GM23338 (cell line): Measurements from ENCODE around the gene RAET1G. TPM values are rescaled to one million over a fixed set of nuclear protein-coding genes. Genes with fewer than 3 reads are reported as not detected.
"Not testable (repeated sequence)": the region's sequence is repeated elsewhere in the genome, so short reads cannot be mapped to it uniquely, and the experiment has no call there.

Experiments used
- ATAC-seq: fragments of 200-7000 bp; cut with Tn5 transposase; 3 replicates; pipeline ENCODE4 v1.9.1; 2020
- DNase-seq: peaks from one replicate; pipeline ENCODE4 v3.0.0-alpha.2; 2015; ENCODE audit warnings: low spot score
- H2AFZ ChIP-seq: fragments of 200-600 bp; sonication (generic); 2 replicates; pipeline ENCODE4 v1.8.0; 2016; ENCODE audit warnings: antibody characterized with exemption, mild to moderate bottlenecking, moderate library complexity
- H3F3A ChIP-seq: fragments of 200-600 bp; sonication (generic); replicated peaks from 2 replicates; pipeline ENCODE4 v1.8.0; 2017; ENCODE audit warnings: antibody characterized with exemption, mixed run types, low read depth
- H3K27ac ChIP-seq: fragments of 200-600 bp; sonication (generic); 2 replicates; pipeline ENCODE4 v1.6.1; 2016; ENCODE audit warnings: low read depth
- H3K27me3 ChIP-seq: fragments of 200-600 bp; sonication (generic); 2 replicates; pipeline ENCODE4 v1.8.0; 2016; ENCODE audit warnings: mild to moderate bottlenecking, mixed run types, moderate library complexity; ENCODE audit not compliant: insufficient read depth
- H3K36me3 ChIP-seq: fragments of 200-600 bp; sonication (generic); 2 replicates; pipeline ENCODE4 v1.8.0; 2016; ENCODE audit warnings: mild to moderate bottlenecking; ENCODE audit not compliant: insufficient read depth
- H3K4me1 ChIP-seq: fragments of 200-600 bp; sonication (generic); 2 replicates; pipeline ENCODE4 v1.8.0; 2016; ENCODE audit warnings: mild to moderate bottlenecking, moderate library complexity; ENCODE audit not compliant: insufficient read depth
- H3K4me2 ChIP-seq: fragments of 200-600 bp; sonication (generic); 2 replicates; pipeline ENCODE4 v1.7.1; 2017; ENCODE audit warnings: mixed run types
- H3K4me3 ChIP-seq: fragments of 200-600 bp; sonication (generic); 2 replicates; pipeline ENCODE4 v1.6.1; 2016; ENCODE audit warnings: mixed run types
- H3K79me2 ChIP-seq: fragments of 200-600 bp; sonication (generic); replicated peaks from 2 replicates; pipeline ENCODE4 v1.8.0; 2017; ENCODE audit warnings: mild to moderate bottlenecking; ENCODE audit not compliant: insufficient read depth
- H3K9me2 ChIP-seq: fragments of 200-600 bp; sonication (generic); 2 replicates; pipeline ENCODE4 v1.8.0; 2017; ENCODE audit not compliant: insufficient read depth
- H4K20me1 ChIP-seq: fragments of 200-600 bp; sonication (generic); replicated peaks from 2 replicates; pipeline ENCODE4 v1.8.0; 2017; ENCODE audit warnings: mild to moderate bottlenecking; ENCODE audit not compliant: insufficient read depth
- H3K27ac Mint-ChIP-seq: 2 replicates; pipeline ENCODE4 v1.8.0; 2020; ENCODE audit warnings: inconsistent platforms, mild to moderate bottlenecking, moderate library complexity, mixed read lengths
- H3K27me3 Mint-ChIP-seq: 3 replicates; pipeline ENCODE4 v1.8.0; 2022; ENCODE audit warnings: low read depth, mild to moderate bottlenecking, moderate library complexity, mixed read lengths, inconsistent platforms; ENCODE audit not compliant: insufficient read depth, poor library complexity
- H3K36me3 Mint-ChIP-seq: 3 replicates; pipeline ENCODE4 v1.8.0; 2021; ENCODE audit warnings: low read depth, mild to moderate bottlenecking, inconsistent platforms, moderate library complexity, mixed read lengths
- H3K4me1 Mint-ChIP-seq: 3 replicates; pipeline ENCODE4 v1.8.0; 2020; ENCODE audit warnings: mild to moderate bottlenecking, inconsistent platforms, mixed read lengths
- H3K4me3 Mint-ChIP-seq: 3 replicates; pipeline ENCODE4 v1.8.0; 2021; ENCODE audit warnings: moderate library complexity, mild to moderate bottlenecking, inconsistent platforms, mixed read lengths
- H3K9me3 Mint-ChIP-seq: 3 replicates; pipeline ENCODE4 v1.8.0; 2020; ENCODE audit warnings: moderate library complexity, mild to moderate bottlenecking, inconsistent platforms, mixed read lengths
- CREB1 ChIP-seq: fragments of 250-450 bp; sonication (Bioruptor Pico); IDR thresholded peaks from 2 replicates; pipeline ENCODE4 v1.5.0; 2020; ENCODE audit warnings: low read depth, mild to moderate bottlenecking, moderate library complexity
- ETS1 ChIP-seq: IDR thresholded peaks from 2 replicates; pipeline ENCODE4 v1.6.1; 2016; ENCODE audit warnings: antibody characterized with exemption
- EZH2 ChIP-seq: fragments of 200-600 bp; sonication (generic); IDR thresholded peaks from one replicate; pipeline ENCODE4 v1.8.0; 2017; ENCODE audit warnings: antibody characterized with exemption, mild to moderate bottlenecking, low read depth; ENCODE audit not compliant: unreplicated experiment
- EZH2phosphoT487 ChIP-seq: fragments of 200-600 bp; sonication (generic); IDR thresholded peaks from one replicate; pipeline ENCODE4 v1.8.1; 2018; ENCODE audit warnings: antibody characterized with exemption; ENCODE audit not compliant: unreplicated experiment
- JUNB ChIP-seq: IDR thresholded peaks from one replicate; pipeline ENCODE4 v1.6.1; 2016; ENCODE audit warnings: antibody characterized with exemption; ENCODE audit not compliant: unreplicated experiment
- POLR2AphosphoS5 ChIP-seq: IDR thresholded peaks from 2 replicates; pipeline ENCODE4 v1.6.1; 2016; ENCODE audit warnings: antibody characterized with exemption, low read depth
- ZNF114 ChIP-seq: fragments of 250-450 bp; sonication (Bioruptor Pico); IDR thresholded peaks from 2 replicates; pipeline ENCODE4 v1.5.0; 2020; ENCODE audit warnings: mild to moderate bottlenecking, moderate library complexity
- ZNF331 ChIP-seq: fragments of 250-450 bp; sonication (Bioruptor Pico); IDR thresholded peaks from 2 replicates; pipeline ENCODE4 v1.5.0; 2020; ENCODE audit warnings: low read depth, mild to moderate bottlenecking, moderate library complexity
- polyA plus RNA-seq: library from polyadenylated mRNA; unstranded; fragments of >200 nt; fragmentation: Nextera tagmentation; extraction: Ambion mirVana; gene quantifications from 2 replicates; pipeline ENCODE4 v1.2.1, GENCODE V29; 2016
- total RNA-seq: library from RNA; depleted of rRNA; stranded (reverse); fragments of >200 nt; shearing (Covaris generic); gene quantifications from 2 replicates; pipeline ENCODE4 v1.2.3, GENCODE V29; 2014

Gene RAET1G
- total and polyA plus RNA-seq, 2 experiments from 2014 or later = not detected

GRCh38 chr6:149948011-149948410 is 25.1 kb upstream of the RAET1G start:
- Mint-ChIP-seq H3K9me3 (no peaks in the 10 kb centered on the region), H3K4me3 (no peak overlapping the region), H3K4me1 (no peaks in the 10 kb centered on the region), H3K27me3 (peaks cover 64% of the 10 kb centered on the region), H3K27ac (no peak overlapping the region), H3K36me3 (no peaks in the 10 kb centered on the region)
- Histone ChIP-seq H2AFZ (no peak overlapping the region), H3K9me2 (no peaks in the 10 kb centered on the region), H3K4me3 (no peak overlapping the region), H3F3A (no peaks in the 10 kb centered on the region), H3K27ac (no peak overlapping the region), H3K79me2 (no peaks in the 10 kb centered on the region), H3K4me2 (no peak overlapping the region), H3K36me3 (no peaks in the 10 kb centered on the region), H3K27me3 (peaks cover 80% of the 10 kb centered on the region), H4K20me1 (no peaks in the 10 kb centered on the region; the same call in 1 of the 2 replicates), H3K4me1 (no peaks in the 10 kb centered on the region)
- no peak for TF ChIP-seq ETS1
- no peak for TF ChIP-seq POLR2AphosphoS5
- no peak for TF ChIP-seq CREB1 (CRISPR knock-in tag)
- TF ChIP-seq ZNF331 (CRISPR knock-in tag) = no peak
- TF ChIP-seq JUNB = no peak
- no peak for TF ChIP-seq EZH2
- no peak for TF ChIP-seq ZNF114 (CRISPR knock-in tag)
- no peak for TF ChIP-seq EZH2phosphoT487
- no peak for DNase-seq
- ATAC-seq = no peak

DNA sequence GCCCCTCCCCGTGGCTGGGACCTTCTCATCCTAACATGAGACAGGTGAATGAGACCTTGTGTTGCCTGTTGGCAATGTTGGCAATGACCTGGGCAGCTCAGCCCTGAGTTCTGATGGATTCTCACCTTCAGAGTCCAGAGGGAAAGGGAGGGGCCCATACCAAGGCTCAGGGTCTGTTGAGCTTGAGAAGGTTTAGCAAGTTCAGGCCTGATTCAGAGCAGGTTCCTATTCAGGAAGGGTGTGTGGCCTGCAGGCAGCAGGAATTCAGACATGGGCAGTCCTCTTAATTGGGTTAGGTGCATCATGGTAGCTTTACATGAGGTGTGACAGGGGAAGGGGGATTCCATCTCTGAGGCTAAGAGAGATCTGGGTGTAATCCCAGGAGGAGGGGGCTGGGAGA is 24.6 kb upstream of the RAET1G start:
- H3K9me3 Mint-ChIP-seq, H3K4me1 Mint-ChIP-seq, H3K9me2 ChIP-seq, H3K4me1 ChIP-seq, ATAC-seq, H2AFZ ChIP-seq, H4K20me1 ChIP-seq, H3K4me2 ChIP-seq, H3K27ac ChIP-seq, H3K4me3 ChIP-seq, H3F3A ChIP-seq, H3K36me3 Mint-ChIP-seq, H3K36me3 ChIP-seq, H3K4me3 Mint-ChIP-seq, DNase-seq, H3K79me2 ChIP-seq, H3K27ac Mint-ChIP-seq: not testable (repeated sequence)
- H3K27me3 Mint-ChIP-seq = peaks cover 64% of the 10 kb centered on the region
- peaks cover 80% of the 10 kb centered on the region for H3K27me3 ChIP-seq

DNA sequence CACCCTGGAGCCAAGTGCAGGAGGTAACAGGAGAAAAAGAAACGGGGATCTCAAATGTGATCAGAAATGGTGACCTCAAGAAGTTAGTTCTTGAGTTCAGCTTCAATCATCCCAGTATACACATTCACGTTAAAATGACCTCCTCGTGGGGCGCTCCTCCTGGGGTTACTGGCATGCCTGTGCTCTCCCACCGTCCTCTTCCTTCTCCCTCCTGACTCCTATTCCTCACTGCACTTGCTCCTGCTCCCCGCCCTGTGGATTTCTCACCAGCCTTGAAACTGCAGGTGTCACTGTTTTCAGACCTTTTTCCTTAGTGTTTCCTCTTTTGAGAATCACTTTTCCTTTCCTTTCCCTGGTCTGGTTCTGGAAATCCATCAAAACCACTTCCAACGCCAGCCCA is 23.7 kb upstream of the RAET1G start:
- H3K9me3 Mint-ChIP-seq, H3K4me1 Mint-ChIP-seq, H3K79me2 ChIP-seq, H3K4me1 ChIP-seq, H3K9me2 ChIP-seq, DNase-seq, ATAC-seq, H4K20me1 ChIP-seq, H3K27ac ChIP-seq, H3K36me3 ChIP-seq, H3K36me3 Mint-ChIP-seq, H3K27ac Mint-ChIP-seq, H2AFZ ChIP-seq, H3K4me2 ChIP-seq, H3K4me3 Mint-ChIP-seq, H3K4me3 ChIP-seq, H3F3A ChIP-seq: not testable (repeated sequence)
- peaks cover 80% of the 10 kb centered on the region for H3K27me3 ChIP-seq
- peaks cover 65% of the 10 kb centered on the region for H3K27me3 Mint-ChIP-seq

- peaks cover 80% of the 10 kb centered on the region for H3K27me3 ChIP-seq
- not testable (repeated sequence) for H3F3A ChIP-seq, H3K4me2 ChIP-seq, H3K4me3 ChIP-seq, H3K79me2 ChIP-seq, H3K9me2 ChIP-seq, H3K27ac ChIP-seq, H3K4me1 Mint-ChIP-seq, H4K20me1 ChIP-seq, H3K9me3 Mint-ChIP-seq, H2AFZ ChIP-seq, H3K27ac Mint-ChIP-seq, H3K36me3 Mint-ChIP-seq, H3K4me3 Mint-ChIP-seq, DNase-seq, ATAC-seq, H3K36me3 ChIP-seq, H3K4me1 ChIP-seq
- H3K27me3 Mint-ChIP-seq = peaks cover 67% of the 10 kb centered on the region
Observed at GRCh38 chr6:149945276-149945675, 22.4 kb upstream of the RAET1G start.

DNA sequence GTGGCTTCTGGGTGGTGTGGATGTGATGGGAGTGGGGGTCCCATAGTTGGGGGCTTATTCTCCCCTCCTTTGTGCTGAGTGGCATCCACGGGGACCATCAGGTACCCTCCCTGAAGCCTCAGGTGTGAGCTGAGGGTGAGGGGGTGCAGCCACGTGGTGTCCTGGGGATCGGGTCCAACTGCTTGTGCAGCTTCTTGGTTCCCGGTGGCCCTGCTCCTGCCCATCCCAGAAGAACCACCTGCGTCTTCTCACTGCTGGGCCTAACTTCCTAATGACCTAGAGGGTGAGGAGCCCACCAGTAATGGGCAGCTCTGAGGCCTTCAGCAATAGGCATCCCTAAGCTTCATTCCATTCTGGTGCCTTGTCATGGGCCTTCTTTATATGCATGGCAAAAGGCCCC is 20.4 kb upstream of the RAET1G start:
- not testable (repeated sequence) for ATAC-seq, H3K36me3 ChIP-seq, H3K4me3 ChIP-seq, H2AFZ ChIP-seq, H4K20me1 ChIP-seq, H3K9me3 Mint-ChIP-seq, H3K4me2 ChIP-seq, H3K9me2 ChIP-seq, H3K4me1 ChIP-seq, DNase-seq, H3K36me3 Mint-ChIP-seq, H3F3A ChIP-seq, H3K27ac Mint-ChIP-seq, H3K4me3 Mint-ChIP-seq, H3K27ac ChIP-seq, H3K79me2 ChIP-seq
- H3K27me3 Mint-ChIP-seq = peaks cover 79% of the 10 kb centered on the region
- H3K27me3 ChIP-seq = peaks cover 81% of the 10 kb centered on the region
- peaks cover 11% of the 10 kb centered on the region for H3K4me1 Mint-ChIP-seq
